Liver (tissue), 9 donors: Measurements from ENCODE around the gene ABHD13. TPM values are rescaled to one million over a fixed set of nuclear protein-coding genes. Genes with fewer than 3 reads are reported as not detected.

ENCODE experiments used
- DNase-seq: peaks from one replicate; pipeline ENCODE4 v3.0.0-alpha.2; 2017; ENCODE audit warnings: low spot score
- H3K27ac ChIP-seq, 2 donors: one replicate each; pipeline ENCODE4 v1.7.0; 2013; ENCODE audit warnings: inconsistent platforms in 2 of 2, low read length in 2 of 2, control low read depth in 1 of 2, low read depth in 1 of 2, mild to moderate bottlenecking in 1 of 2
- H3K27me3 ChIP-seq, 4 donors: one replicate each; pipeline versions ENCODE4 v1.6.1 to v1.7.0; 2013; ENCODE audit warnings: low read length in 3 of 4, inconsistent platforms in 1 of 4, mild to moderate bottlenecking in 1 of 4, moderate library complexity in 1 of 4; ENCODE audit not compliant: control insufficient read depth in 4 of 4, insufficient read depth in 4 of 4
- H3K36me3 ChIP-seq, 4 donors: one replicate each; pipeline versions ENCODE4 v1.6.1 to v1.7.0; 2013; ENCODE audit warnings: low read length in 3 of 4, mild to moderate bottlenecking in 3 of 4, low read depth in 1 of 4, moderate library complexity in 1 of 4; ENCODE audit not compliant: control insufficient read depth in 4 of 4, insufficient read depth in 3 of 4
- H3K4me1 ChIP-seq, 4 donors: one replicate each; pipeline versions ENCODE4 v1.6.1 to v1.7.0; 2013; ENCODE audit warnings: low read length in 3 of 4, mild to moderate bottlenecking in 3 of 4, moderate library complexity in 1 of 4; ENCODE audit not compliant: control insufficient read depth in 4 of 4, insufficient read depth in 4 of 4
- H3K4me3 ChIP-seq, 3 donors: one replicate each; pipeline versions ENCODE4 v1.6.1 to v1.7.0; 2013; ENCODE audit warnings: low read length in 3 of 3, control low read depth in 1 of 3, low read depth in 1 of 3, mild to moderate bottlenecking in 1 of 3
- H3K9ac ChIP-seq, 2 donors: one replicate each; pipeline ENCODE4 v1.7.0; 2013; ENCODE audit warnings: low read length in 2 of 2, mild to moderate bottlenecking in 2 of 2, moderate library complexity in 2 of 2, control low read depth in 1 of 2, low read depth in 1 of 2
- H3K9me3 ChIP-seq, 4 donors: one replicate each; pipeline versions ENCODE4 v1.6.1 to v1.7.0; 2013; ENCODE audit warnings: low read length in 3 of 4; ENCODE audit not compliant: control insufficient read depth in 4 of 4
- ATF3 ChIP-seq: IDR thresholded peaks from 2 replicates; pipeline ENCODE4 v1.6.1; 2016; ENCODE audit warnings: antibody characterized with exemption
- CTCF ChIP-seq: fragments of 150-350 bp; IDR thresholded peaks from 2 replicates; pipeline ENCODE4 v1.5.1; 2017; ENCODE audit warnings: improper control_type of control experiment, low read depth, low read length; ENCODE audit not compliant: missing input control
- EGR1 ChIP-seq, 2 donors: IDR thresholded peaks; 2 replicates each; pipeline ENCODE4 v1.6.1; 2016 to 2018; ENCODE audit warnings: antibody characterized with exemption in 2 of 2, low read depth in 2 of 2
- FOXA2 ChIP-seq: IDR thresholded peaks from 2 replicates; pipeline ENCODE4 v1.6.1; 2016; ENCODE audit warnings: antibody characterized with exemption
- GABPA ChIP-seq, 2 donors: IDR thresholded peaks in 1 of 2; conservative IDR thresholded peaks in 1 of 2; 2 replicates each; pipeline ENCODE4 v1.6.1; 2016; ENCODE audit warnings: antibody characterized with exemption in 2 of 2, mild to moderate bottlenecking in 1 of 2, moderate library complexity in 1 of 2
- HNF4A ChIP-seq, 2 donors: conservative IDR thresholded peaks; 2 replicates each; pipeline ENCODE4 v1.6.1; 2016; ENCODE audit warnings: antibody characterized with exemption in 2 of 2, mild to moderate bottlenecking in 2 of 2
- JUND ChIP-seq, 2 donors: IDR thresholded peaks; 2 replicates each; pipeline ENCODE4 v1.6.1; 2016; ENCODE audit warnings: antibody characterized with exemption in 2 of 2
- MAX ChIP-seq: IDR thresholded peaks from 2 replicates; pipeline ENCODE4 v1.6.1; 2016; ENCODE audit warnings: antibody characterized with exemption
- NR2F2 ChIP-seq: IDR thresholded peaks from 2 replicates; pipeline ENCODE4 v1.6.1; 2016; ENCODE audit warnings: antibody characterized with exemption
- RAD21 ChIP-seq, 2 donors: IDR thresholded peaks; 2 replicates each; pipeline ENCODE4 v1.6.1; 2016; ENCODE audit warnings: antibody characterized with exemption in 2 of 2, mild to moderate bottlenecking in 2 of 2
- REST ChIP-seq: IDR thresholded peaks from 2 replicates; pipeline ENCODE4 v1.6.1; 2016; ENCODE audit warnings: antibody characterized with exemption, mild to moderate bottlenecking
- RXRA ChIP-seq, 2 donors: IDR thresholded peaks; 2 replicates each; pipeline ENCODE4 v1.6.1; 2017 to 2018; ENCODE audit warnings: antibody characterized with exemption in 2 of 2, mild to moderate bottlenecking in 1 of 2
- TAF1 ChIP-seq: conservative IDR thresholded peaks from 2 replicates; pipeline ENCODE4 v1.6.1; 2016; ENCODE audit warnings: antibody characterized with exemption, mild to moderate bottlenecking
- YY1 ChIP-seq: IDR thresholded peaks from 2 replicates; pipeline ENCODE4 v1.6.1; 2016; ENCODE audit warnings: antibody characterized with exemption, mild to moderate bottlenecking
- WGBS: extraction: QIAGEN DNeasy Blood & Tissue Kit; methylation state at CpG from one replicate; pipeline ENCODE4 v1.1.7; 2013; 5-methylcytosine and 5-hydroxymethylcytosine counted together
- polyA plus RNA-seq, 2 donors: library from polyadenylated mRNA; stranded (reverse) in 1 of 2; unstranded in 1 of 2; fragments of 200-250 nt in 1 of 2; fragments of >200 nt in 1 of 2; fragmentation: Nextera tagmentation in 1 of 2; extraction: Ambion mirVana in 1 of 2; gene quantifications; one replicate each; pipeline versions ENCODE4 v1.2.1 to v1.2.3, GENCODE V29; 2013 to 2015
- total RNA-seq, 2 donors: library from RNA; depleted of rRNA; stranded (reverse); fragments of >200 nt; gene quantifications; one replicate each; pipeline ENCODE4 v1.2.3, GENCODE V29; 2014
- donor health status: healthy.
- donor health status: healthy.
- donor health status: healthy.
- donor health status: healthy.
- donor health status: healthy.

ABHD13 gene
- total and polyA plus RNA-seq, 4 donors: 3.6 to 10.3 (median 6.8) TPM

GRCh38 chr13:108213946-108214345, 4.2 kb upstream of the ABHD13 start:
- Histone ChIP-seq H3K36me3 (peaks cover 0 to 14% (median 10%) of the 10 kb centered on the region in 4 donors), H3K9ac (no peak overlapping the region), H3K4me3 (no peak overlapping the region), H3K4me1 (peaks cover 6 to 28% (median 14%) of the 10 kb centered on the region in 4 donors), H3K27me3 (no peaks in the 10 kb centered on the region), H3K9me3 (peaks cover 0 to 2% (median 0%) of the 10 kb centered on the region in 4 donors), H3K27ac (no peak overlapping the region)
- DNase-seq: no peak
- TF ChIP-seq CTCF: no peak
- WGBS: 83% methylated on average over 5 of the region's 5 CpGs

GRCh38 chr13:108214441-108215271, 3.5 kb upstream of the ABHD13 start:
- Histone ChIP-seq H3K36me3 (peaks cover 0 to 11% (median 9%) of the 10 kb centered on the region in 4 donors), H3K27me3 (no peaks in the 10 kb centered on the region)
- TF ChIP-seq FOXA2: no peak
- no peak for TF ChIP-seq MAX
- no peak for TF ChIP-seq NR2F2
- TF ChIP-seq YY1: no peak
- no peak for TF ChIP-seq JUND (IDR thresholded peaks at IDR 0.05)
- no peak for TF ChIP-seq EGR1 (IDR thresholded peaks at IDR 0.05; ENCODE audit: low read depth in 2 of 2)
- TF ChIP-seq RXRA (IDR thresholded peaks at IDR 0.05): no peak
- TF ChIP-seq ATF3: no peak
- no peak for TF ChIP-seq HNF4A (conservative IDR thresholded peaks at IDR 0.05)
- TF ChIP-seq REST: no peak
- no peak for TF ChIP-seq RAD21 (IDR thresholded peaks at IDR 0.05)
- TF ChIP-seq TAF1: no peak
- TF ChIP-seq GABPA (IDR thresholded peaks at IDR 0.05 in 1 of 2, conservative IDR thresholded peaks at IDR 0.05 in 1 of 2): no peak

More at GRCh38 chr13:108214441-108215271, 3.5 kb upstream of the ABHD13 start:
- peaks cover 0 to under 1% (median 0%) of the 10 kb centered on the region in 4 donors for H3K9me3 ChIP-seq
- H3K9ac ChIP-seq: no peak overlapping the region
- peak overlapping the region in 1 of 3 donors; percentile 61 for H3K4me3 ChIP-seq
- peaks cover 6 to 33% (median 18%) of the 10 kb centered on the region in 4 donors for H3K4me1 ChIP-seq
- 24% methylated on average over 41 of the region's 41 CpGs for WGBS
- no peak for DNase-seq
- H3K27ac ChIP-seq: no peak overlapping the region
